HuH-7 (cell line): ENCODE data around the gene OTOP1.
"Not testable (repeated sequence)": the region's sequence is repeated elsewhere in the genome, so short reads cannot be mapped to it uniquely, and the experiment has no call there.

Experiments
- DNase-seq: peaks from one replicate; pipeline ENCODE4 v3.0.0; 2011; ENCODE audit warnings: low spot score

OTOP1 gene

GRCh38 chr4:4160956-4161665, 65.6 kb downstream of the OTOP1 start:
- DNase-seq: not testable (repeated sequence)

GRCh38 chr4:4145622-4146021, 81.1 kb downstream of the OTOP1 start:
- not testable (repeated sequence) for DNase-seq

GRCh38 chr4:4143376-4143775, 83.4 kb downstream of the OTOP1 start:
- not testable (repeated sequence) for DNase-seq

GRCh38 chr4:4142679-4143078, 84.0 kb downstream of the OTOP1 start:
- not testable (repeated sequence) for DNase-seq

GRCh38 chr4:4141186-4141585, 85.5 kb downstream of the OTOP1 start:
- not testable (repeated sequence) for DNase-seq
